HL-60/S4 (cell line): ENCODE data around the gene NRDC.

ENCODE experiments used
- in situ Hi-C: fragments of 300-500 bp; cut with MboI; formaldehyde crosslinking; loops from 2 replicates; pipeline ENCODE4 v1.14.3; 2022; ENCODE audit warnings: low sequenced_read_pairs

The NRDC gene

DNA sequence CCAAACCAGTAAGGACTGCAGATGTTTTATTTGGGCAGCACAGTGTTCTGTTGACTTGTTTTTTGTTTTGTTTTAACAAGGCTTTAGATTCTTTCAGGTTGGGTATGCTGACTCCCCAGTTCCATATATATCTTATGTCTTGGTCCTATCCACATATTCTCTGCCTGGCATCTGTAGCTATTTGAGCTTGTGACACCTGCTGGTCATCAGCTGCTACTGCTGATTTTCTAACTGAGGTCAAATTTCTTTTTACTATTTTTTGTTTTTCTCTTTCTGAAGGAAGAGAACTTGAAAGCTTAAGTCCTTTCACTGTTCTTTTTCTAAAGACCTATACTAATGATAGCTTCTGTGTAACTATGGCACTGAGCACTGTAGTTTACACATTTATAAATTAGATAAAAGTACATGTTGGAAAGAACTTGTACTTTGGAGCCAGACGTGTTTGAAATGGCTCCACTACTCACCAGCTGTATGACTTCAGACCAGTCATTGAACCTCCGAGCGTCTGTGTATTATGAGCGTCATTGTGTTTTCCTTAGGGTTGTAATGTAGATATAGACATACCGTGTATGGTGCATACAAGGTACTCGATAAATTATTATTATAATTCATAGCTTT lies 109.4 kb downstream of the NRDC start:
- in situ Hi-C loops: no loop called here

DNA sequence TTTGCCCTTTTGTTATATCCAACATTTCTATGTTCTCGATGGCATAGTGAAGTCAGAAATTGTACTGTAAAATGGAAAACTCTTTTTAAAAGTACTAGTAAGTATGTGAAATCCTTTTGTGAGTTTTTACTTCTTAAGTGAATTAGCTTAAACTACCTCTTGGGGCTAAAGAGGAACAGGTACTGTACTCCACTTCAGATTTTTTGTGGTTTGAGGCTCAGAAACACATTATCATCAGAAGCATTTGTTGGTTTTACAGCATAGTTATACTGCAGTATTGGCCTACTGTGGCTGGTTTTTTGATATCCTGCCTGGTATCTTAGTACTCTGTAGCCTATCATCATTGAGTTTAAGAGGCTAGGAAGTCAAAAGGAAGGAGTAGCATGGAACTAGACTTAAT lies 117.2 kb downstream of the NRDC start:
- in situ Hi-C loops: no loop called here

DNA sequence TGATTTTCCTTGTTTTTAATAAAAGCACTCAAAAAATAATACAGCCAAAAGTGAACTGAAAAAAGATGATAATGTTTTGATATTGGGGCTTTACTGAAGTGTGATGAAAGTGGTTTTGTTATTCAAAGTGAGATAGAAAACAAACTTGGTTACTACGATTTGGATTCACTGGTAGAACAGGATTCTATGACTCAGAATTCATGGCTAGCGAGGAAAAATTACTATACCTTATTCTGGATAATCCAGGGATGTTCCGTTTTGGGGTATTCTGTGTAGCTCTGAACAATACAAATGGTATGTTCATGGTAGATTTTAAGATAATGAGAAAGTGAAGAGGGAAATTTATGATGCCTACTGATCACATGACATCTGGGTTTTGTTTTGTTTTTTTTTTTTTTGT lies 117.7 kb downstream of the NRDC start:
- in situ Hi-C loops: no loop called here

DNA sequence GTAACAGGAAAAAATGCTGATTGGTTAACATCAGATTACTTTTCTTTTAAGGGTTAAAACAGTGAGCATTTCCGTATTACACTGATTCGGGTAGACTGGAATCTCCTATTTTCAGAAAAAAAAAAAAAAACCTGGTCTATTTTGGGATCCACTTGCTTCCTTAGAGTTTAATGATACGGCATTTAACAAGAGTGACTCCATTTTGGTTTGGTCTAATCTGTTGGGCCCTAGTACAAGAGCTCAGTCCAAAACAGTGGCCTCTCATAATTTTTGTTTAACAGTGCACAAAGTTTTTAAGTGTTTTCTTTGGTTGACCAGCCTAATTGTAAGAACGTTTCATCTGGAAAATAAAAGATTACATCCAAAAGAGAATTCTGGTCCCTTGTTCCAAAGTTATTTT lies 120.2 kb downstream of the NRDC start:
- in situ Hi-C loops: no loop called here

DNA sequence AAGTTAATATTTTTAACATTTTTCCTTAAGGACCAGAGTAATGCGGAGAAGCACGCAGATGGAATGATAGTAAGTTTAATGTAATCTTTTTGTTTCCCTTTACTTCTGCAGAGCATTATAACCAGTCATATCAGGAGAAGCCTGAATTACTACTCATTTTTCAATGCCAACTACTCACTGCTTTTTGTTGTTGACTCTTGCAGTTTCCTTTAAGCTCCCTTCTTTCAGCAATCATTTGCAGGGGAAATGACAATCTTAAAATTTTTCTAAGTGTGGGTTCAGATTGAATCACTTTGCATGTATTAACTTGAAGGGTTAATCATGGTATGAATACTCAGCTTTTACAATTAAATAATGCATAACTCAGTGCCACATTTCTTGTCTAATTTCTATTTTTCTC lies 122.2 kb downstream of the NRDC start:
- in situ Hi-C loops: no loop called here

DNA sequence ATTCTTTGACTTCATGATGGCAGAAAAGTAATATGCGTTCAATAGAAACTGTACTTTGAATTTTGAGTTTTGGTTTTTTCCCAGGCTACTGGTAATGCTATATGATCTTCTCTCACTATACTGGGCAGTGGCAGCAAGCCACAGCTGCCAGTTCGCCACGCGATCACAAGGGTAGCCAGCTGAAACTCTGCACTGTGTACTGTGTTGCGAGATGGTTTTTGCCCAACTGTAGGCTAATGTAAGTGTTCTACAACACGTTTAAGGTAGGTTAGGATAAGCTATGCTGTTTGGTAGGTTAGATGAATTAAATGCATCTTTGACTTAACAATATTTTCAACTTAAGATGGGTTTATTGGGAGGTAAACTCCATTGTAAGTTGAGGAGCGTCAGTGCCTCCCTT lies 123.1 kb downstream of the NRDC start:
- in situ Hi-C loops: no loop called here

DNA sequence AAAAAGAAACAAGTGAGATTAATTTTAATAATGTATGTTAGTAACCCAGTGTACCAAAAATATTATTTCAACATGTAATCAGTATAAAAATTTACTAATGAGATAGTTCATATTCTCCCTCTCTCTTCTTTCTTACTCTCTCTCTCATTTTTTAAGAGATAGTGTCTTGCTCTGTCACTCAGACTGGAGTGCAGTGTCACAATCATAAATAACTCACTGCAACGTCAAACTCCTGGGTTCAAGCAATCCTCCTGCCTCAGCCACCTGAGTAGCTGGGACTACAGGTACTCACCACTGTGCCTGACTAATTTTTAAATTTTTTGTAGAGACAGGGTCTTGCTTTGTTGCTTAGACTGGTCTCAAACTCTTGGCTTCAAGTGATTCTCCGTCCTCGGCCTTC lies 123.9 kb downstream of the NRDC start:
- in situ Hi-C loops: no loop called here

DNA sequence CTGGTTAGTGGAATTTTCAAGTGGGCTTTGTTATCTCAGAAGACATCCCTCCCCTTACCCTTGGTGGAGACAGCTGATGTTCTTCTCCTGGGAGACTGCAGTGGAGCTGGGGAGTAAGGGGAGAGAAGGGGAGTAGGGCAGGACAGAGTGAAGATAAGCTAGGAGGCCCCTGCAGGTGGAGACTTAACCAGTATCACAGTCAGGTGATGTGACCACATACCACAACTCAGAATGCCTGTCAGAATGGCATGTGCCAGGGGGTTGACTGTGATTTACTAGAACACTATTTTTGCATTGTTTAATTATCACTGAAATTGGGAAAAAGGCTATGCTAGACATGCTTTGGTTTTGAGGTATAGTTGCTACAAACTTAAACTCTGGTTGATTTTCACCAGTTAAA lies 124.6 kb downstream of the NRDC start:
- in situ Hi-C loops: no loop called here

DNA sequence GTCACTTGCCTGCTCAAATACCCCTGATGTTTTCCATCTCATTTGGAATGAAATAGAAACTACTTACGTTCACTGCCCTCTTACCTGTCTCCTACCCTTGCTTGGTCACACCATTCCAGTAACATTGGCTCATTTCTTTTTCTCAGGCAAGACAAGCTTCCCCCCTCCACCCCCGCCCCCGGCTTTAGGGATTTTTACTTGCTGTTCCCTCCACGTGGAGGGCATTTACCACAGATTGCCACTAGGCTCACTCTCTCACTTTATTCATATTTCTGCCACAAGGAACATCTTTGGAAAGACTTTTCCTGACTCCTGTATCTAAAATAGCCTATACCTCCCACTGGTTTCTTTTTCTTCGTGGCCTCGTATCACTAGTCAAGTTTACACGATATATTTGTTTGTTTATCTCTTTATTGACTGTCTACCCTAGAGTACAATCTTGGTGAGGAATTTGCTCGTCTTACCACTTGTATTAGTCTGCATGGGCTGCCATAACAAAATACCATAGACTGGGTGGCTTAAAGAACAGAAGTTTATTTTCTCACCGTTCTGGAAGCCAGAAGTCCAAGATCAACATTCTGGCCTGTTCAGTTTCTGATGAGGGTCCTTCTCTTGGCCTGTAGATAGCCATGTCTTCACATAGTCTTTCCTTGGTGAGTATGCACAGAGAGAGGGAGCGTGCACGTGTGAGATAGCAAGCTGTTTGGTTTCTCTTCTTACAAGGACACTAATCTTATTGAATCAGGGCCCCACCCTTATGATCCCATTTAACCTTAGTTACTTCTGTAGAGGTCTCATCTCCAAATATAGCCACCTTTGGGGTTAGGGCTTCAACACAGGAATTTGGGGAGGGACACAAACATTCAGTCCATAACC lies 126.2 kb downstream of the NRDC start:
- in situ Hi-C loops: no loop called here

DNA sequence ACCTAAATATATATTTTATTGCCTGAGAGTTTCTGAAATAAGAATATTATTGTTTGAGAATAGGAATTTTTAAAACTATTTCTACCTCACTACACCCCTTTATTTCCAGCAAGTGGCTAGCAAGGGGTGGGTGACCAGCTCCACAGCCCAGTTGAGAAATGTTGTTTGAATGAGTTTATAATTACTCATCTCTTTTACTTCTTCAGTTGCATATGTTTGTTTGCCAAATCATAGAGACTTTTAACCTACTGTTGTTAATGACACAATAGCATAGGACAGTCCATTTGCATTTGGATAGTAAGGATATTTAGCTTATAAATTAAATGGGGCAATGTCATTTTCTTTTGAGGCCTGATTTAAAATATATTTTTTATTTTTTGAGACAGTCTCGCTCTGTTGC lies 127.8 kb downstream of the NRDC start:
- in situ Hi-C loops: no loop called here

DNA sequence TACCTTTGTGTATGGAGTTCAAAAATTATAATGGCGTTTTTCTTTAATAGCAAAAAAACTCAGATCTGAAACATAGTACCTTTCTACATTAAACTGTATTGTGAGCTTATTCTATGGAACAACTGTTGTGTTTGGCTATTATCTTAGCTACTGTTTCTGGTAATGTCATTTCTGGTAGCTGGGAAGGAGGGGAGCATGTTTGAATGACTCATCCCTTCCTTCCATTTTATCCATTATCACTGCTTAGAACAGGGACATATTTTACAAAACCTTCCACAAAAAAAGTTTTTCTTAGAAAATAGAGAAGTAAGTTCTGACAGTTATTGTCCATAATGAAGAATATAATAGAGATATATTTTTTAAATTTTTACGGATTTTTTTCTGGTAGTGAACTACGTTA lies 128.3 kb downstream of the NRDC start:
- in situ Hi-C loops: no loop called here

DNA sequence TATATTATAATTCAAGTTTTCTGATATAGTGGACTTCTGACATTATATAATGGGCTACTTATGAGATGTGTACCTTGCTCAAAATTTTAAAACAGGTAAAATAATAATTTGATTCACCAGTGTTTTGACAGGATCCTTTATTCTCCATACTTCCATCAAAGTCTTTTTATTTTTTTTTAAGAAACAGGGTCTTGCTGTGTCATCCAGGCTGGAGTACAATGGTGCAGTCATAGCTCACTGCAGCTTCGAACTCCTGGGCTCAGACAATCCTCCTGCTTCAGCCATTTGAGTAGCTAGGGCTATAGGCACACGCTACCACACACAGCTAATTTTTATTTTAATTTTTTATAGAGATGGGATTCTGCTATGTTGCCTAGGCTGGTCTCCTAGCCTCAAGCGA lies 129.4 kb downstream of the NRDC start:
- in situ Hi-C loops: no loop called here

DNA sequence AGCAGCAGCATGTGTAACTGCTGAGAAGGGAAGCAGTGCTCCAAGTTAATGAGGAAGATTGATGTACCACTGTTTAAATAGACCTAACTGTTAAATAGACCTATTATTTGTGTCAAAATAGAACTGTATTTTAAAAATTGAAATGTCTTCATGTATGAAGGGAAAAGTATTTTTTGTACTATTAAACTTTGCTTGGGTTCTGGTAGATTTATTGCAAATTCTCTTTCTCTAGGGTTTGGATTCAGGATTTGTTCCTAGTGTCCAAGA lies 133.3 kb downstream of the NRDC start:
- in situ Hi-C loops: no loop called here

DNA sequence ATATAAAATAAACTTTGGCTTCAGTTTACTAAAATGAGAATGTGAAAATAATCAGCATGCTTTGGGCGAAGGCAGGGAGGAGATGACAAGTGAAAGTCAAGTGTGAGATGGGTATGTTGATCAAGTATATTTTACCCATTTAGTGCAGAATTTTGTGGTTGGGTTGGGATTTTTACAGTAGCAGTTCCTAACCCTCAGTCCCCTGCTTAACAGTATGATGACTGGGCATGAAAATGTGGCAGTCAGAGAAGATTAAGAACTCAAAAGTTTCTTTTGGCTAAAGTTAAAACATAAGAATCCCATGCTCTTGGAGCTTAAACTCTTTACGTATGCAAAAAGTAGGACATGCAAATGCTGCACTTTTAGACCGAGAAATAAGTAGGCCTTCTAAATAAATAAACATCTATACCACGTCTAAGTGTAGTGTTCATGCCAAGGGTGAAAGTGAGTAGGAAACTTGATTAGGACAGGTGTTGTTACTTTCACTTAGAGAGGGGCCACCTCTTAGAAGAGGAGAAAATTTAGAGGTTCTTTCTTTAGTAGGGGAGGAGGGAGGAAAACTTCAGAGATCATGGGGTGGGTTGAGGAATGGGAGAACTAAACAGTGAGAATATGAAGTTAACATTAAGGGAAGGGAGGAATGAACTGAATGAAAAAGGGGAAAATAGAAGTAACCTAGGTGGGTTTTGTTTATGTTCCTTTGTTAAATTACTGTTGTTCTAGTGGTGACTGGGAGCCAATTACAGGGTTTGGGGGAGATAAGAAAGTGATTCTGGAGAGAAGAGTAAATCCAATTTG lies 133.8 kb downstream of the NRDC start:
- in situ Hi-C loops: no loop called here

DNA sequence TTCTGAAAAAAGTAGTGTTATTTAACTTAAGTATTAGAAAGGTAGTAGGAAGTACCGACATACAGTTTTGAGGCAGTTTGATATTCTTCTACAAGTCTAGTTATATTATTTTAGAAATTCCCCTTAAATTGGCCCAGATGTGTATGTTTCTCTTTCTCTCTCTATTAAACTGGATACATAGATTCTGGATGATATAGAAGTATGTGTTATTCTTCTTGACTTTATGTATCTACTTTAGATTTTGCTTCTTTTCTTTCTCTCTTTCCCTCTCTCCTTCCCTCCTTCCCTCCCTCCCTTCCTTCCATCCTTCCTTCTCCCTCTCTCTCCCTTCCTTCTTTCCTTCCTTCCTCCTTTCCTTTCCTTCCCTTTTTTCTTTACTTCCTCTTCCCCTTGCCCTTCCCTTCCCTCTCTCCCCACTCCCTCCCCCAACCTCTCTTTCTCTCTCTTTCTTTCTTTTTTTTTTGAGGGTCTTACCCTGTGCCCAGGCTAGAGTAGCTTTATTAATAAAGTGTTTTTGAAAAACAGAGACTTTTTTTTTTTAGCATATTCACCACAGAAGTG lies 137.3 kb downstream of the NRDC start:
- in situ Hi-C loops: no loop called here

DNA sequence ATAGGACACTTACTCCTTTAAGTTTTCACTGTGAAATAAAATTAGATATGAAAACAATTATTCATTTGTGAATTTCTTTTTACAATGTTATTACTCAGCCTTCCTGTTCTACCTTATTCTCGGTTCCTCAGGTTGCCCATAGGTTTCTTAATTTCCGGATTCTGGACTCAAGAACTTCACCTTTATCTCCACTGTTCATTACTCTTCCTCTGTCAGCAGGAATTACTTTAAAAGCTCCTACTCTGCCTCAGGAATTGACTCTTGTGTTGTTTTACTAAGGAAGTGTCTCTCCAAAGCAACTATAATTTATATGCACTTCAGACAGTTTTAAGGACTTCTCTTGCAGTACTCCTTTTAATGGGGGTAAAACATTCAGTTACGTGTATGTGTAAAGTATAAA lies 137.9 kb downstream of the NRDC start:
- in situ Hi-C loops: no loop called here
